Smooth muscle cell (in vitro differentiated cells): Measurements from ENCODE around the gene DNPEP. TPM values are rescaled to one million over a fixed set of nuclear protein-coding genes. Genes with fewer than 3 reads are reported as not detected.

ENCODE experiments used
- DNase-seq: peaks from one replicate; lab custom pipeline; 2025; ENCODE audit not compliant: unreplicated experiment; lab: John Stamatoyannopoulos, UW
- H2AFZ ChIP-seq: fragments of 200-600 bp; sonication (generic); 2 replicates; pipeline ENCODE4 v1.6.0; 2016; ENCODE audit warnings: antibody characterized with exemption, low read depth, mild to moderate bottlenecking
- H3F3A ChIP-seq: fragments of 200-600 bp; sonication (generic); 2 replicates; pipeline ENCODE4 v1.6.0; 2017; ENCODE audit warnings: antibody characterized with exemption, low read depth
- H3K27ac ChIP-seq: fragments of 200-600 bp; sonication (generic); 2 replicates; pipeline ENCODE4 v1.5.1; 2016; ENCODE audit warnings: low read depth, mild to moderate bottlenecking
- H3K27me3 ChIP-seq: fragments of 200-600 bp; sonication (generic); 2 replicates; pipeline ENCODE4 v1.6.1; 2016; ENCODE audit warnings: low read depth, mild to moderate bottlenecking
- H3K36me3 ChIP-seq: fragments of 200-600 bp; sonication (generic); 2 replicates; pipeline ENCODE4 v1.5.1; 2016; ENCODE audit warnings: low read depth
- H3K4me1 ChIP-seq: fragments of 200-600 bp; sonication (generic); 2 replicates; pipeline ENCODE4 v1.5.1; 2016; ENCODE audit warnings: low read depth
- H3K4me2 ChIP-seq: fragments of 200-600 bp; sonication (generic); 2 replicates; pipeline ENCODE4 v1.6.0; 2016; ENCODE audit warnings: mild to moderate bottlenecking
- H3K4me3 ChIP-seq: fragments of 200-600 bp; sonication (generic); 2 replicates; pipeline ENCODE4 v1.5.1; 2016; ENCODE audit warnings: mild to moderate bottlenecking
- H3K79me2 ChIP-seq: fragments of 200-600 bp; sonication (generic); 2 replicates; pipeline ENCODE4 v1.6.0; 2016; ENCODE audit warnings: low read depth, mild to moderate bottlenecking
- H3K9ac ChIP-seq: fragments of 200-600 bp; sonication (generic); 2 replicates; pipeline ENCODE4 v1.6.0; 2016; ENCODE audit warnings: low read depth
- H3K9me3 ChIP-seq: fragments of 200-600 bp; sonication (generic); replicated peaks from 2 replicates; pipeline ENCODE4 v1.5.1; 2016; ENCODE audit warnings: low read depth
- H4K20me1 ChIP-seq: fragments of 200-600 bp; sonication (generic); 2 replicates; pipeline ENCODE4 v1.6.0; 2016; ENCODE audit warnings: low read depth
- WGBS: methylation state at CpG from one replicate; pipeline ENCODE4 v1.1.7; 2016; ENCODE audit warnings: low lambda C conversion rate; 5-methylcytosine and 5-hydroxymethylcytosine counted together
- polyA plus RNA-seq: library from polyadenylated mRNA; unstranded; fragments of >200 nt; fragmentation: Nextera tagmentation; extraction: Ambion mirVana; gene quantifications from 2 replicates; pipeline ENCODE4 v1.2.1, GENCODE V29; 2016
- total RNA-seq: library from RNA; depleted of rRNA; stranded (reverse); fragments of >200 nt; gene quantifications from 2 replicates; pipeline ENCODE4 v1.2.3, GENCODE V29; 2014
- TF ChIP-seq, protein P1 (sequence below): fragments of 200-600 bp; sonication (generic); IDR thresholded peaks from 2 replicates; pipeline ENCODE4 v1.5.1; 2017; ENCODE audit warnings: borderline replicate concordance, mild to moderate bottlenecking, antibody characterized with exemption; ENCODE audit not compliant: insufficient read depth, poor library complexity, severe bottlenecking

The DNPEP gene
- total and polyA plus RNA-seq, 2 experiments from 2014 or later, result 48.1 to 137 TPM

GRCh38 chr2:219386532-219387280 is 1.0 kb downstream of the DNPEP start:
- no peaks in the 10 kb centered on the region for H3K36me3 ChIP-seq
- peak overlapping the region; percentile 95 for H2AFZ ChIP-seq
- DNase-seq, result no peak
- H3K27me3 ChIP-seq, result no peaks in the 10 kb centered on the region
- 59% methylated on average over 19 of the region's 19 CpGs for WGBS
- no peaks in the 10 kb centered on the region for H3F3A ChIP-seq
- H3K9ac ChIP-seq, result peak overlapping the region; percentile 85
- H3K79me2 ChIP-seq, result no peaks in the 10 kb centered on the region
- TF ChIP-seq, protein P1, sequence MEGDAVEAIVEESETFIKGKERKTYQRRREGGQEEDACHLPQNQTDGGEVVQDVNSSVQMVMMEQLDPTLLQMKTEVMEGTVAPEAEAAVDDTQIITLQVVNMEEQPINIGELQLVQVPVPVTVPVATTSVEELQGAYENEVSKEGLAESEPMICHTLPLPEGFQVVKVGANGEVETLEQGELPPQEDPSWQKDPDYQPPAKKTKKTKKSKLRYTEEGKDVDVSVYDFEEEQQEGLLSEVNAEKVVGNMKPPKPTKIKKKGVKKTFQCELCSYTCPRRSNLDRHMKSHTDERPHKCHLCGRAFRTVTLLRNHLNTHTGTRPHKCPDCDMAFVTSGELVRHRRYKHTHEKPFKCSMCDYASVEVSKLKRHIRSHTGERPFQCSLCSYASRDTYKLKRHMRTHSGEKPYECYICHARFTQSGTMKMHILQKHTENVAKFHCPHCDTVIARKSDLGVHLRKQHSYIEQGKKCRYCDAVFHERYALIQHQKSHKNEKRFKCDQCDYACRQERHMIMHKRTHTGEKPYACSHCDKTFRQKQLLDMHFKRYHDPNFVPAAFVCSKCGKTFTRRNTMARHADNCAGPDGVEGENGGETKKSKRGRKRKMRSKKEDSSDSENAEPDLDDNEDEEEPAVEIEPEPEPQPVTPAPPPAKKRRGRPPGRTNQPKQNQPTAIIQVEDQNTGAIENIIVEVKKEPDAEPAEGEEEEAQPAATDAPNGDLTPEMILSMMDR, result no peak
- H4K20me1 ChIP-seq, result no peaks in the 10 kb centered on the region
- H3K4me2 ChIP-seq, result peak overlapping the region; percentile 99
- H3K4me3 ChIP-seq, result peak overlapping the region; percentile 87
- no peaks in the 10 kb centered on the region for H3K9me3 ChIP-seq
- peaks cover 4% of the 10 kb centered on the region for H3K4me1 ChIP-seq
- peak overlapping the region; percentile 76 for H3K27ac ChIP-seq

DNA sequence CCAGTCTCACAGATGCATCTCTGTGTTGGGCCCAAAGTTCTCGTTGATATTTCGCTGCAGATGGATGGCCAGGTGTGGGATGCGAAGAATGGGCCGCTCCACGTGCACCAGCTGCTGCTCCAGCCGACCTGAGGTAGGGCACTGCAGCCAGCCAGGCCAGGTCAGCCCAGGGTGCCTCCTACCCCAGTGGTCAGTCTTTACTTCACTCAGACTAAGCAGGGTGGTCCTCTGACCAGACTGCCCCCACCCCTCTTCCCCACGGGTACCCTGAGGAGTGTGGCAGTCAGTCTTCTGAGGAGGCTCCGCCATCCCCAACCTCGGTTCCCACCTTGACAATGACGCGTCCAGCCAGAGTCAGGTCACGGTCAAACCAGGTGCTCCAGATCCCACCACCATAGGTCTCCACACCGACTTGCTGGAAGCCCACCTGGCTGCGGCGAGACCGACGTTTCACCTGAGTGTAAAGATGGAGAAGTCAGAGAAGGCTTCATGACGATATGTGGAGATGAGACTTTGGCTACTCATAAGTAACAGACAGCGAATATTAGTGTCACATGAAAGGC is 1.7 kb downstream of the DNPEP start:
- no peaks in the 10 kb centered on the region for H3F3A ChIP-seq
- H4K20me1 ChIP-seq, result no peaks in the 10 kb centered on the region
- no peak for DNase-seq
- H3K4me1 ChIP-seq, result peaks cover 4% of the 10 kb centered on the region
- no peaks in the 10 kb centered on the region for H3K79me2 ChIP-seq
- no peaks in the 10 kb centered on the region for H3K36me3 ChIP-seq
- H3K27ac ChIP-seq, result no peak overlapping the region
- over 99% methylated on average over 19 of the region's 19 CpGs for WGBS
- no peaks in the 10 kb centered on the region for H3K9me3 ChIP-seq
- TF ChIP-seq, protein P1, result no peak
- H3K4me3 ChIP-seq, result no peak overlapping the region
- no peaks in the 10 kb centered on the region for H3K27me3 ChIP-seq
- H3K9ac ChIP-seq, result no peak overlapping the region
- no peak overlapping the region for H3K4me2 ChIP-seq
- H2AFZ ChIP-seq, result no peak overlapping the region

GRCh38 chr2:219384859-219385258 is 2.9 kb downstream of the DNPEP start:
- Histone ChIP-seq H3K4me2 (no peak overlapping the region), H3K9me3 (no peaks in the 10 kb centered on the region), H3K9ac (no peak overlapping the region), H3K36me3 (no peaks in the 10 kb centered on the region), H3K27me3 (no peaks in the 10 kb centered on the region), H3K27ac (no peak overlapping the region), H3F3A (no peaks in the 10 kb centered on the region), H3K4me1 (peaks cover 4% of the 10 kb centered on the region), H3K4me3 (no peak overlapping the region), H4K20me1 (no peaks in the 10 kb centered on the region), H2AFZ (no peak overlapping the region), H3K79me2 (no peaks in the 10 kb centered on the region)
- TF ChIP-seq, protein P1, result no peak
- WGBS, result 83% methylated on average over 2 of the region's 2 CpGs
- DNase-seq, result no peak
